Measurements from ENCODE around the gene FARS2.

FARS2 gene

GRCh38 chr6:5326022-5326641 lies 64.8 kb downstream of the FARS2 start:
- no peak for DNase-seq (ENCODE audit: low read depth)

GRCh38 chr6:5328800-5329199 lies 67.5 kb downstream of the FARS2 start:
- DNase-seq (ENCODE audit: low read depth) = no peak

DNA sequence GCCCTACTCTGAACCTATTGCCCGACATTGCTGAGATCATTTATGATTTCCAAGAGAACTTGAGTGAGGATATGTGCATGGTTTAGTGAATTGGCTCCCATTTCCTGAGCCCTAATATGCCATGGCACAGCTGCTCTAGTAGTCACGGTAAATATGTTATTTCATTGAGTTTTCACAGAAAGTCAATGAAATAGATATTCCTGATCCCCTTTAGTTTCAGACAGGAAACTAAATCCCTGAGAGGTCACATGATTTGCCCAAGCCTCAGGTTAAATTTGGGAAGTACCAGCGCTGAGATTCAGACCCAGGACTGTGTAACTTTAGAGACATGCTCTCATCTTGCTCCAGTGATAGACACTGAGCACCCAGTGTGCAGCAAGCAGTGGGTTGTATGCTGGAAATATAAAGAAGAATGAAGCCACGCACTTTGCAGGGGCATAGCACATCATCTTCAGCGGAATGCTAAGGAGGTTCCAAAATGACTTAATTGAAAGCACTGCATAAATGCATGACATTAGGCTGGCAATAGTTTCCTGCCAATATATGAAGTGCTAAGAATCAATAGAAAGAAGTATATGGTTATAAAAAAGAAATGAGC lies 70.6 kb downstream of the FARS2 start:
- DNase-seq (ENCODE audit: low read depth) = no peak

- no peak for DNase-seq (ENCODE audit: low read depth)
These were observed 72.3 kb downstream of the FARS2 start for GRCh38 chr6:5333658-5334057.

DNA sequence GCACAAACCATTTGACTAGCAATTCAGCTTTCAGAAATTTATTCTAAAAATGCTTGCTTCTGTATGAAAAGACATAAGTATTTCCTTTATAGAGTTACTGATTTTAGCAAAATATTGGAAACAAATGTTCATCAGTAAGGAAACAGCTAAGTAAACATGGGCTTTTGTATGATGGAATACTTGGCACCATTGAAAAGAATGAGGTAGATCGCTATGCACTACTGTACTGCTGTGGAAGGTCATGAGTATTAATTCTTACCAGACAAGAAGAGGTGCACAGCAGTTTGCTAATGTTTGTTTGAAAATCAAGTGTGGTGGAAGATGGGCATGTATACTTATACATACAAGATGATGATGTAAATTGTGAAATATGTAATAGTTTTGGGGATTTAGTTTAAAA lies 73.0 kb downstream of the FARS2 start:
- no peak for DNase-seq (ENCODE audit: low read depth)

DNA sequence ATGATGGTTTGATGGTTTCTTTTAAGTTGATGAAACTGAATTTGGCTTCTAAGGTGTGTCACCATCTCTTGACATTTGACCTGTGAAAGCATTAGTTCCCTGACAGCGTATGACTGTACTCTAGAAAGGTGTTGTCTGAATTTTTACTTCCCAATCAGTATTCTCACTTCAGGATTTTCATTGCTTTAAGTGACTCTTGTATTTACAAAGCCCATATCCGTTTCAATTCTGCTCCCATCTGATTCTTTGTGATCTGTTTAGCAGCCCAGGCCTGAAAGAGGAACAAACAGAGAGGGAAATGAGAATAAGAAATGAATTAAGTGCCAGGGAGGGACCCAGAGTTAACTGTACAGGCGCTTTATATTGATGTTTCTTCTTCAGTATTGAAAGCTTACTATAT lies 73.7 kb downstream of the FARS2 start:
- no peak for DNase-seq (ENCODE audit: low read depth)

DNA sequence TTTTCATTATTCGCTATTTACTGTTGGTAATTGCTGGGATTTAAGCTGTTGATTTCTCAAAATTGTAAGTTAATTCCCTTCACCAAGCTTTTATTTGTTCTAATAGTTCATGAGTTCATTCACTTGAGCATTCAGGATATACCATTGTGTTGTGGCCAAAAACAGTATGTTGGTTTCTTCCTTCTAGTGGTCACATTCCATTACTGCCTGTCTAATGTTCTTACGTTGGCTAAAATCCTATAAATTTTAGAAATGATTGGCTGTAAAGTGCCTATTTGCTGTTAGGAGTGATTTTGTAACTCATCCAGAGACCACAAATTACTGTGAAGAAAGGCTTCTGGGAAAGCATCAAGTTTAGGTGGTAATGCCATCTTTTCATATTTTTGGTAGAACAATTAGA lies 76.3 kb downstream of the FARS2 start:
- no peak for DNase-seq (ENCODE audit: low read depth)

DNA sequence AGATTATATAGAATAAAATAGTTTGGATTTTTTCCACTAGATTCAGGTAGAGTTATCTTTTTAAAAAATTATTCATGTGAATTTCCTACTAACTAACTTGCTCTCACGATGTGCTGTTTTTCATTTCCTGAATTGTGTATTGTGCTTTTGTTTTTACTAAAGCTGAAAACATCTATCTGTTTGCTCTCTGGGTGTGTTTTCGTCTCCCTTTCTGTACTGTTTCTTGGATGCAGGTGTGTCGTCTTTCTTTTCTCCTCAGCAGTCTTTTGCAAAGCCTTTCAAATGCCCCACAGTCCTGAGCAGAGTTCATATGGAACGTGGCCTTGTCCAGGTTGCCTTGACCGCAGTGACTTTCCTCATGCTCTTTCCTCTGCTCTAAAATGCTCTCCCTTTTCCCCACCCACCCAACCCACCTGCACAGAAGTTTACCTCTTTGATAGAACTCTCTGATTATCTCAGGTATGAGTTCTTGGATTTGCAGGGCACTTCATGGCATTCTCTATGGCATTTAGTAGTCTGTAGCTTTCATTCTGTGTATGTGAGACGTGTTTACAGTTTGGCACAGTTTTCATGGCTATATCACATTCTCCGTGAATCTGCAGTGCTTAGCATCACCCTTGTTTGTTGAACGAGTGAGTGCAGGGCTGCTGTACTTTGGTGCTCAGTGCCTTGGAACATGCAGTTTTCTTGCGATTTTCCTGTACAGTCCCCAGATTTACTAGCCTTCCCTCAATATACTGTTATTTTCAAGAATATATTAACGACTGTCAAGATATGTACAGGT lies 77.1 kb downstream of the FARS2 start:
- DNase-seq (ENCODE audit: low read depth) = no peak

DNA sequence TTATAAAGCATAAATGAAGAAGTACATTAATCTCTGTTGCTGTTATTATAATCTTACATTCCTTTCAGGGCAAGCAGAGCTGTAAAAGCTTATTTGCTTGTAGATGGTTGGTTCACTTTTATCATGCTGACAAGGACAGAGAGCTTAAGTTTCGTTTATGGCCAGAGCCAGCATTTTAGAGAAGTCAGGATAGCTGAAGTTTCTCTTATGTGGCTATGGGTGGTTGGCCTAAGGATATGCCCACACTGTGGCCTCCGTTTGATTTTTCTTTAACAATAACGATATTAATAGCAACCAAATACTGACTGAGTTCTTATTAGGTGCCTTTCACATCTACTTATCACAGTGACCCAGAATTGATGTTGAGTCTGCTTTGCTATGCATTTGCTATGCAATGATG lies 78.5 kb downstream of the FARS2 start:
- no peak for DNase-seq (ENCODE audit: low read depth)

GRCh38 chr6:5341845-5342244 lies 80.5 kb downstream of the FARS2 start:
- DNase-seq (ENCODE audit: low read depth) = no peak

DNA sequence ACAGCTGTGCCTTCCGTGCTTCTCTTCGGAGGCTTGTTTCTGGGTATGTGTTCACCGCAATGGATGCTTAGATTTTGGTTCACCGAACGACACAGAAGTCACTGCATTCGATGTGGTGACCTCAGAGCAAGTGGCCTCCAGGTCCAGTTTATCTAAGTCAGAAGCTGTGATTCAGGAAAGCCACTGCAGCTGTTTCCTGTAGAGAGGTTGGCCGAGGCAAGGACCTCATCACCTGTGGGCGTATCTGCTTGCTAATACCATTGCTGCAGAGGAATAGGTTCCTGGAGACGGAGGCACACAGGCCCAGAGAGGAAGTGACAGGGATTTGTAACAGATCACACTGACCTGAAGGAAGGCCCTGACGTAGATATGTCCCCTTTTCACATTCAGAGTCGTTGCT lies 82.7 kb downstream of the FARS2 start:
- DNase-seq (ENCODE audit: low read depth) = no peak

GRCh38 chr6:5345324-5345723 lies 84.0 kb downstream of the FARS2 start:
- no peak for DNase-seq (ENCODE audit: low read depth)

GRCh38 chr6:5351552-5352210 lies 90.4 kb downstream of the FARS2 start:
- DNase-seq (ENCODE audit: low read depth) = no peak

DNA sequence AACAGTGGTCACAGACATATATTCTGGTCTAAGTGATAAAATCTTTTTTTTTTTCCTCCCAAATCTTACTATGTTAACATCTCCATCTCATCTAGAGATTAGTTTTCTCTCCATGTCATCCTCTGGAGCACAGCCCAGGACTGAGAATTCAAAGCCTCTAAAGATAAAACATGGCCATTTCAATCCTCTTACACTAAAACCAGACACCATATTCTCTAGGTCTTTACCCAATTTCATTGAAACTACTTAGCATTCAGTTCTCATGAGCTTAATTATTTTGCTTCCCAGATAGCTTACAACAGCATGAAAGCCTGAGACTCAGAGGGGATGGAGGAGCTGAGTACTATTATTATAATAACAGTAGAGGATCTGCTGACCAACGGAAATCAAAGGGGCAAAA lies 92.7 kb downstream of the FARS2 start:
- no peak for DNase-seq (ENCODE audit: low read depth)

DNA sequence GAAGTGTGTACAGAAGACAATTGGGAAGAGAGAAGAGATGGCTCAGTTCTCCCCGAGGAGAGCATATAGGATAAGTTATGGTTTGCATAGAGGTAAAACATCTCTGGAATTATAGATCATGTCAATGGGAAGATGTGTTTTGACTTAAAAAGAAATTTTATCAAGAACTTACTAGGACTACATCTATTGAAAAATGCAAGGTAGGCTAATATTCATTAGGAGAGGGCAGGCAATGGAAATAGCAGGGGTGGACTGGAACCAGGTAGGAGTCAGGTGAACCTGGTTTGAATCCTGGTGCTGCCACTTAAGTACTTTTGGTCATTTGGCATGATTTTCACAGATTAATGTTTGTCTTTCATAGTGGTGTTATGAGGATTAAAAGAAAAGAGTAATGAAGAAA lies 96.2 kb downstream of the FARS2 start:
- no peak for DNase-seq (ENCODE audit: low read depth)

- DNase-seq (ENCODE audit: low read depth) = no peak
These were observed 98.1 kb downstream of the FARS2 start for GRCh38 chr6:5359417-5359816.

GRCh38 chr6:5361396-5361795 lies 100.1 kb downstream of the FARS2 start:
- no peak for DNase-seq (ENCODE audit: low read depth)

- DNase-seq (ENCODE audit: low read depth) = no peak
These were observed 104.3 kb downstream of the FARS2 start for GRCh38 chr6:5365436-5366195.

DNA sequence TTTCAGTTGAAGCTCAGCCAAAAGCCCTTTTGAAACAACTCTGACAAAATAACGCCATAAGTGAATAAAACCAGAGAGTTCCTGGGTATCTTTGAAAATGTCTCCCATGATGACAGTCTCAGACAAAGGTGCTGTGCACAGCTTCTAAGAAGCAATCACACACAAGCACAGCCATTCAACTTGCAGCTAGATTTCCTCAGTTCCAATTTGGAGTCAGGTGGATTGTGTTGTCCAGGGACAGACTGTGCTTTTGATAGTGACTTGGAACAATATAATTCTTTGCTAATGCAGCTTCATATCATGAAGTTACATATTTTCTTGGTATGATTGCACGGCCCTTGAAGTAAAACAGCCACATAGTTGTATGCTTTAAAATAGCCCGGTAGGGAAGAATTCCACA lies 105.6 kb downstream of the FARS2 start:
- no peak for DNase-seq (ENCODE audit: low read depth)

DNA sequence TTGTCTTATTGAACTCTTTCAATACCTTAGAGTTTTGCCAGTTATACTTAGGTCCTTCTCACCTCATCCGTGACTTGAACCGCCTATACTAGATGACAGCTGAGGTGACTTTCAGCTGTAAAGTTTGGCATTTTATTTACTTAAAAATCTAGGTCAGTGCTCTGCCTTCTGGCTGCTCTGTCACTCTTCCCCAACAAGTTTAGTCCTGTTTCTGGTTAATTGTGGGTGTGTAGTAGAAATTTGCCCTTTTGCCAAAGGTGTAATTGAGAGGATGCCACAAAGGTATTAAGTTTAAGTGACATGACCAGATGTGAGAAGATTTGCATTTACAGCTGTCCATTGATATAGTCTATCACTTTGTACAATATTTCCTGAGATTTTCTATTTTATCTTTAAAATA lies 106.2 kb downstream of the FARS2 start:
- no peak for DNase-seq (ENCODE audit: low read depth)

- DNase-seq (ENCODE audit: low read depth) = no peak
These were observed 112.1 kb downstream of the FARS2 start for GRCh38 chr6:5373430-5373829.

- no peak for DNase-seq (ENCODE audit: low read depth)
These were observed 117.0 kb downstream of the FARS2 start for GRCh38 chr6:5378331-5378730.
